Calu3 (cell line): Measurements from ENCODE around the gene TTC9B. TPM values are rescaled to one million over a fixed set of nuclear protein-coding genes. Genes with fewer than 3 reads are reported as not detected.

Experiments
- BruUV-seq: library from RNA; stranded (reverse); fragments of 400-500 nt; replicated peaks from 2 replicates; lab custom pipeline; 2021; lab: Mats Ljungman, UMichigan
- CTCF ChIA-PET: fragments of 300-600 bp; sonication (Branson Sonifier 250); formaldehyde crosslinking; loops from one replicate; lab custom pipeline; 2022; ENCODE audit warnings: antibody characterized with exemption; lab: Charles Lee
- DNase-seq: peaks from one replicate; pipeline ENCODE4 v3.0.0; 2022
- H3K27ac Mint-ChIP-seq: one replicate; pipeline ENCODE4 v1.8.0; 2022; ENCODE audit warnings: mixed read lengths; ENCODE audit not compliant: unreplicated experiment
- H3K27me3 Mint-ChIP-seq: one replicate; pipeline ENCODE4 v1.8.0; 2022; ENCODE audit warnings: mixed read lengths; ENCODE audit not compliant: unreplicated experiment
- H3K36me3 Mint-ChIP-seq: one replicate; pipeline ENCODE4 v1.8.0; 2022; ENCODE audit warnings: mild to moderate bottlenecking, moderate library complexity, mixed read lengths; ENCODE audit not compliant: insufficient read depth, unreplicated experiment
- H3K4me1 Mint-ChIP-seq: one replicate; pipeline ENCODE4 v1.8.0; 2022; ENCODE audit warnings: mild to moderate bottlenecking, low read depth, mixed read lengths; ENCODE audit not compliant: unreplicated experiment
- H3K4me3 Mint-ChIP-seq: one replicate; pipeline ENCODE4 v1.8.0; 2022; ENCODE audit warnings: mild to moderate bottlenecking, low read depth, moderate library complexity, mixed read lengths; ENCODE audit not compliant: unreplicated experiment
- H3K9me3 Mint-ChIP-seq: one replicate; pipeline ENCODE4 v1.8.0; 2022; ENCODE audit warnings: low read depth, mixed read lengths; ENCODE audit not compliant: unreplicated experiment
- intact Hi-C: fragments of 100-400 bp; cut with micrococcal nuclease; formaldehyde crosslinking; loops from one replicate; pipeline ENCODE4 v1.10.0; 2022; ENCODE audit not compliant: unreplicated experiment
- total RNA-seq: library from RNA; stranded (reverse); gene quantifications from 2 replicates; pipeline ENCODE4 v1.2.3, GENCODE V29; 2022
- TF ChIP-seq, protein P1 (sequence below): fragments of 200-600 bp; IDR thresholded peaks from one replicate; pipeline ENCODE4 v1.8.0; 2022; ENCODE audit warnings: antibody characterized with exemption; ENCODE audit not compliant: unreplicated experiment

TTC9B gene
- total RNA-seq, 1 experiment from 2014 or later: not detected

DNA sequence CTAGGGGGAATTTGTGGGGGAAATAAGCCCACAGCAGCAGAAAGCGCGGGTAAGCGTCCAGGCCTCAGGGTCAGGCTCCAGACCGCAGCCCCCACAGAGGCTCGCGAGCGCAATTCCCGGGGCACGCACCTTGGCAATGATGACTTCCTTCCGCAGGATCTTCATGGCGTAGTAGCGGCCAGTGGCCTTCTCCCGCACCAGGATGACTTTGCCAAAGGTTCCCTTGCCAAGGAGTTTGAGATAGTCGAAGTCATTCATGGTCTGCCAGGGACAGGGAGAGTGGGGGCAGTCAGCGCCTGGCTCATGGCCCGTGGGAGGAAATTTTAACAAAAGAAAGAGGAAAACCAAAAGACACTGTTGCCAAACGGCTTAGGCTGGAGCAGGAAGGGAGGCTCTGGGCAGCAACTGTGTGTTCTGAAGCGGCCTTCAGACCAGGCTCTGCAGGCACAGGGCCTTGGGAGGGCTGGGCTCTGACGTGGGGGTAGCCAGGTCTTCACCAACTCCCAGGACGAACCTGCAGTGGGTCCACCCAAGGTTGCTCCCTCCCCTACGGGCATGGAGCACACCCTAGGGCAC is 23.7 kb upstream of the TTC9B start:
- Mint-ChIP-seq H3K4me3 (no peak overlapping the region), H3K4me1 (no peaks in the 10 kb centered on the region), H3K27me3 (no peaks in the 10 kb centered on the region), H3K9me3 (no peaks in the 10 kb centered on the region), H3K27ac (no peak overlapping the region), H3K36me3 (peaks cover 27% of the 10 kb centered on the region)
- CTCF ChIA-PET: no interaction called here
- no peak for DNase-seq
- intact Hi-C loops: no loop called here
- no TSS peak for BruUV-seq
- TF ChIP-seq, protein P1, sequence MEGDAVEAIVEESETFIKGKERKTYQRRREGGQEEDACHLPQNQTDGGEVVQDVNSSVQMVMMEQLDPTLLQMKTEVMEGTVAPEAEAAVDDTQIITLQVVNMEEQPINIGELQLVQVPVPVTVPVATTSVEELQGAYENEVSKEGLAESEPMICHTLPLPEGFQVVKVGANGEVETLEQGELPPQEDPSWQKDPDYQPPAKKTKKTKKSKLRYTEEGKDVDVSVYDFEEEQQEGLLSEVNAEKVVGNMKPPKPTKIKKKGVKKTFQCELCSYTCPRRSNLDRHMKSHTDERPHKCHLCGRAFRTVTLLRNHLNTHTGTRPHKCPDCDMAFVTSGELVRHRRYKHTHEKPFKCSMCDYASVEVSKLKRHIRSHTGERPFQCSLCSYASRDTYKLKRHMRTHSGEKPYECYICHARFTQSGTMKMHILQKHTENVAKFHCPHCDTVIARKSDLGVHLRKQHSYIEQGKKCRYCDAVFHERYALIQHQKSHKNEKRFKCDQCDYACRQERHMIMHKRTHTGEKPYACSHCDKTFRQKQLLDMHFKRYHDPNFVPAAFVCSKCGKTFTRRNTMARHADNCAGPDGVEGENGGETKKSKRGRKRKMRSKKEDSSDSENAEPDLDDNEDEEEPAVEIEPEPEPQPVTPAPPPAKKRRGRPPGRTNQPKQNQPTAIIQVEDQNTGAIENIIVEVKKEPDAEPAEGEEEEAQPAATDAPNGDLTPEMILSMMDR: no peak

DNA sequence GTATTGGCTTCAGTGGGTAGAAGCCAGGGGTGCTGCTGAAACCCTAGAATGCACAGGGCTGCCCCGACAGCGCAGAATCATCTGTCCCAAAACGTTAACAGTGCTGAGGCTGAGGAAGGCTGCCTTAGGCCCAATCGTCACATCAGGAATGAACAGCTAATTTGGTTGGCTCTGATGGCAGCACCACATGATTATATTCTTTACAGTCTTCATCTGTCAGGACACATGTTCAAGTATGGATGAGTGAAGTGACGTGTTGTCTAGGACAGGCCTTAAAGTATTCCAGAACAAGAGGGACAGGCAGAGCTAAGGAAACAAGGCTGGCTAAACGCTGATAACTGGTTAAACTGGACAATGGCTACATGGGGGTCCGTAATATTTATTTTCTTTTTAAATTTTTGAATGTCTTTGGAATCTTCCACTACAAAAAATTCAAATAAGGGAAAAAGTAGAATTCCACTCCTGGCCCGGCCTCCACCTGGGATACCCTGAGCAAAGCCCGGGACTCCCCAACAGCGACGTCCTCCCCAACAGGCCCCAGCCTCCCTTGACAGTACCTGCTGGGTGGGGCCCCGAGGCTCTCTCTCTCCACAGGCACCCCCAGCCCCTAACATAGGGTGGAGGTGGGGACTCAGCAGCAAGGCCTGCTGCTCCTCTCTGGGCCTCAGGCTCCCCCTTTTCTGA is 23.1 kb upstream of the TTC9B start:
- H3K4me3 Mint-ChIP-seq: no peak overlapping the region
- H3K9me3 Mint-ChIP-seq: no peaks in the 10 kb centered on the region
- TF ChIP-seq, protein P1: no peak
- H3K4me1 Mint-ChIP-seq: no peaks in the 10 kb centered on the region
- CTCF ChIA-PET: no interaction called here
- intact Hi-C loops: no loop called here
- BruUV-seq: no TSS peak
- H3K27ac Mint-ChIP-seq: no peak overlapping the region
- no peak for DNase-seq
- H3K27me3 Mint-ChIP-seq: no peaks in the 10 kb centered on the region
- peaks cover 33% of the 10 kb centered on the region for H3K36me3 Mint-ChIP-seq

DNA sequence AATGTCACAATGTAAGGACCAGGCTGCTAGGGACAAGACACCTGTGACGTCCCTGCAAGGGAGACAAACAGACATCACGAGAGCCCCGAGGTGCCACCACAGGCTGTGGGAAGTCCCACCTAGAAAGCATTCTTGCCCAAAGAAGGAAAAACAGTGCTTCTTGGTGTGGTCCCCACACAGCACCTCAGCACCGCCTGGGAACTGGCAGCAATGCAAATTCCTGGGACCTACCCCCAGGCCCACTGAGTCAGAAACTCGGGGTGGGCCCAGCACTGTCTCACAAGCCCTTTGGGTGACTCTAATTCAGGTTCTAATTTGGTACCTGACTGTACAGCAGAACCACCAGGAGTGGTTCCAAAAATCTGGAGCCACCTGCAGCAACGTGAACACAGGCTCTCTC is 22.1 kb upstream of the TTC9B start:
- Mint-ChIP-seq H3K9me3 (no peaks in the 10 kb centered on the region), H3K4me3 (no peak overlapping the region), H3K27ac (no peak overlapping the region), H3K27me3 (no peaks in the 10 kb centered on the region), H3K4me1 (no peaks in the 10 kb centered on the region), H3K36me3 (peaks cover 34% of the 10 kb centered on the region)
- TF ChIP-seq, protein P1: no peak
- no TSS peak for BruUV-seq
- CTCF ChIA-PET: no interaction called here
- intact Hi-C loops: no loop called here
- no peak for DNase-seq

DNA sequence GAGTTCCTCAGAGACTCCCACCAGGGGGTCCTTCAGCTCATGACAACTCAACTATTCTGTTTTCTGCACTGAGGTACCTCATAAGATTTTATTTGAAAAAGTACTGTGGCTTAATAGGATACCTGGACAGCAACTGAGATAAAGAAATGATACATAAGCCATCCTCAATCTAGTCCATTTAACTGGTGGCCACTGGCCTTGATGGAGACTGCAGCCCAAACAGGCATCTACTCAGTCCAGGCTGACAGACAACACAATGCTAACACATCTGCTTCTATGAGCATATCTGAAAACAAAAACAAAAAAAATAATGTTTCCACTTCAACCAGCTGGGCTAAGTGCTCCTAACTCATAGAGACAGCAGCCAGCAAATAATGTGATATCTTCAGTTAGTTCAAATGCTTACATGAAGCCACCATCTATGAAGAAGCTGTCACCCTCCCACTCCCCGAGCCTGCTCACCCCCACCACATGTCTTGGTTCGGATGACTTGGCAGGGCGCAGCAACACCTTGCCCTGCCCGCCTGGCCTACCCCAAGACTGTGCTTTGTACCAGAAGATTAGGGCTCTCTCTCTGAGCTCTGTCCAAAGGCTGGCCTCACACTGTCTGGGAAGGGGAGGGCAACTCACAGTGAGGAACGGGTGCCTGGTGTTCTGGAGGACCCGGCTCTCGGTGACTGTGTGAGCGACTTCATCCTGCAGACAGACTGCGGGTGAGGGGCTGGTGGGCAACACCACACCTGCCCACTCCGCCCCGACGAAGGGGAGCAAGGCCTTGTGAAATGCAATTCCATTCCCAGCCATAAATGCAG is 21.4 kb upstream of the TTC9B start:
- Mint-ChIP-seq H3K27ac (no peak overlapping the region), H3K27me3 (no peaks in the 10 kb centered on the region), H3K4me3 (no peak overlapping the region), H3K4me1 (no peaks in the 10 kb centered on the region), H3K9me3 (no peaks in the 10 kb centered on the region), H3K36me3 (peaks cover 41% of the 10 kb centered on the region)
- TF ChIP-seq, protein P1: no peak
- BruUV-seq: no TSS peak
- intact Hi-C loops: no loop called here
- CTCF ChIA-PET: interaction anchor here (0.5 kb wide), 1 partner anchor 439 kb away, joined by 4 read pairs; no protein-coding TSS in a partner anchor
- no peak for DNase-seq
